Activated T-helper 17 cell treated with anti-CD3 and anti-CD28 coated beads, Interleukin-2, amount 50 U/mL, for 72 hours (primary cell): ENCODE measurements around the gene GJA3. TPM values are rescaled to one million over a fixed set of nuclear protein-coding genes. Genes with fewer than 3 reads are reported as not detected.
"Not testable (repeated sequence)": the region's sequence is repeated elsewhere in the genome, so short reads cannot be mapped to it uniquely, and the experiment has no call there.

Experiments used
- ATAC-seq: fragments of 150-1000 bp; cut with Tn5 transposase; replicated peaks from 2 replicates; pipeline ENCODE4 v1.10.0; 2021; ENCODE audit warnings: mild to moderate bottlenecking, moderate library complexity
- H3K27ac Mint-ChIP-seq: one replicate; pipeline ENCODE4 v1.8.0; 2022; ENCODE audit warnings: mixed read lengths
- H3K27me3 Mint-ChIP-seq: one replicate; pipeline ENCODE4 v1.8.0; 2022; ENCODE audit warnings: mixed read lengths
- H3K36me3 Mint-ChIP-seq: one replicate; pipeline ENCODE4 v1.8.0; 2022; ENCODE audit warnings: low read depth, mild to moderate bottlenecking, mixed read lengths
- H3K4me1 Mint-ChIP-seq: one replicate; pipeline ENCODE4 v1.8.0; 2022; ENCODE audit warnings: mixed read lengths
- H3K4me3 Mint-ChIP-seq: one replicate; pipeline ENCODE4 v1.8.0; 2022; ENCODE audit warnings: mild to moderate bottlenecking, mixed read lengths
- H3K9me3 Mint-ChIP-seq: one replicate; pipeline ENCODE4 v1.8.0; 2022; ENCODE audit warnings: mixed read lengths
- total RNA-seq, 2 donors: library from RNA; stranded (reverse); gene quantifications; one replicate each; pipeline ENCODE4 v1.2.3, GENCODE V29; 2022

GJA3 gene
- total RNA-seq, 2 donors from 2014 or later = 0.50 to 0.91 TPM

- Mint-ChIP-seq H3K27ac (peak overlapping the region; percentile 28), H3K4me3 (peak overlapping the region; percentile 58), H3K4me1 (peaks cover 29% of the 10 kb centered on the region), H3K36me3 (no peaks in the 10 kb centered on the region), H3K9me3 (no peaks in the 10 kb centered on the region), H3K27me3 (peaks cover 55% of the 10 kb centered on the region)
- peak; percentile 34 for ATAC-seq
These were observed 12.4 kb upstream of the GJA3 start for GRCh38 chr13:20173116-20173746.

GRCh38 chr13:20171364-20171763 lies 10.5 kb upstream of the GJA3 start:
- ATAC-seq = no peak
- H3K4me3 Mint-ChIP-seq = no peak overlapping the region
- no peaks in the 10 kb centered on the region for H3K36me3 Mint-ChIP-seq
- peaks cover 25% of the 10 kb centered on the region for H3K4me1 Mint-ChIP-seq
- H3K9me3 Mint-ChIP-seq = no peaks in the 10 kb centered on the region
- H3K27me3 Mint-ChIP-seq = peaks cover 50% of the 10 kb centered on the region
- H3K27ac Mint-ChIP-seq = no peak overlapping the region

DNA sequence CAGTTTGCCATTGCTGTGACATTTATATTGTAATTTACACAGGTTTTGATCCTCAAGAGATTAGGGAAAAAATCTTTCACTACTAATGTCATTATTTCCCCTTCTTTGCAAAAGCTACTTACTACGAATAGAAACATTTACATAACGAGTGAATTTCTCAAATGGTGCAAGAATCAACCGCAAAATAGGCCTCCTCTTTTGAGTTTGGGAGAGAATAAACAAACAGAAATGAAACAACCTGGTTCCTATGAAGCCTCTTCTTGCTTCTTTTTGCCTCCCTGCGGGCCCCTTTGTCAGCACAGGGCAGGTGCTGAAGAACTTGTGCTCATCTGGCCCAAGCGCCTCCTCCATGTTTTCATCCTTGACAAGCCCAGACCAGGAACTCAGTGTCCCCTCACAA lies 10.1 kb upstream of the GJA3 start:
- Mint-ChIP-seq H3K9me3 (no peaks in the 10 kb centered on the region), H3K4me3 (no peak overlapping the region), H3K27ac (no peak overlapping the region), H3K36me3 (no peaks in the 10 kb centered on the region), H3K27me3 (peaks cover 49% of the 10 kb centered on the region), H3K4me1 (peaks cover 25% of the 10 kb centered on the region)
- no peak for ATAC-seq

DNA sequence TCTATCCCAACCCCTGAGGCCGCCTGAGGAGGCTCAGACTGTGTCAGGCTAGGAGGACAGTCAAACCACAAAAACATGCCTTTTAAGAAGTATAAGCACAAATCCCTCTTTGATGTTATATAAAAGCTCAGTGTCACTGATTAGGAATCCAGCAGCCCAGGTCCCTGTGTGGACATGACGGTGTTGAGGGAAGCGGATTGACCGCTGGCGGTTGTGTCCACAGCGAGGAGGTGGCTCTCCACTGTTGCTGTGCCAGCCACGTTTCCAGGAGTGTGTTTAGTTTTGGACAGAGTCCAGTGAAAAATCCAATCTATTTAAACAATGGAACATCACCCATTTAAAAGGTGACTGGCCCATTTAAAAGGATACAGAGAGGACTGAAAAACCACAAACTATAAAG lies 7.5 kb upstream of the GJA3 start:
- H3K36me3 Mint-ChIP-seq = no peaks in the 10 kb centered on the region
- H3K9me3 Mint-ChIP-seq = no peaks in the 10 kb centered on the region
- ATAC-seq = no peak
- peaks cover 9% of the 10 kb centered on the region for H3K4me1 Mint-ChIP-seq
- H3K27ac Mint-ChIP-seq = no peak overlapping the region
- H3K27me3 Mint-ChIP-seq = peaks cover 50% of the 10 kb centered on the region
- H3K4me3 Mint-ChIP-seq = no peak overlapping the region

GRCh38 chr13:20165417-20166257 lies 4.8 kb upstream of the GJA3 start:
- ATAC-seq = no peak
- Mint-ChIP-seq H3K27me3 (peaks cover 43% of the 10 kb centered on the region), H3K4me1 (peaks cover 5% of the 10 kb centered on the region), H3K9me3 (no peaks in the 10 kb centered on the region), H3K4me3 (no peak overlapping the region), H3K36me3 (no peaks in the 10 kb centered on the region), H3K27ac (no peak overlapping the region)

DNA sequence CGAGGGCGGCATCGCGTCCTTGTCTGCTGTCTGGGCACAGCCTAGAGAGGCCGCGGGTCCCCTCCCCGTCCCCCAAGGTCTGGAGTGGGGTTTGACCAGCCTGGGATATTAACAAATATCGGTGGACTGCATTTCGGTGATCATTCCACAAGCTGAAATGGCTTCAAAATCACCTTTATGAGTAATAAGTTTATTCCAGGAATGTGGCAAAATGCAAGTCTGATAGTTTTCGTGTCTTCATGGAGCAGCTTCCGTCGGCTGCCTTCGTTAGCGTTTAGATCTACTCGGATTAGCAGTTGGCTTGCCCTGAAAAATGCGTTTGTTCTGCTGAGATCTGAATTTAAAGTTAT lies 1.1 kb upstream of the GJA3 start:
- H3K4me3 Mint-ChIP-seq = peak overlapping the region; percentile 72
- H3K36me3 Mint-ChIP-seq = no peaks in the 10 kb centered on the region
- H3K4me1 Mint-ChIP-seq = peaks cover 8% of the 10 kb centered on the region
- peaks cover 50% of the 10 kb centered on the region for H3K27me3 Mint-ChIP-seq
- ATAC-seq = no peak
- H3K9me3 Mint-ChIP-seq = no peaks in the 10 kb centered on the region
- H3K27ac Mint-ChIP-seq = no peak overlapping the region

DNA sequence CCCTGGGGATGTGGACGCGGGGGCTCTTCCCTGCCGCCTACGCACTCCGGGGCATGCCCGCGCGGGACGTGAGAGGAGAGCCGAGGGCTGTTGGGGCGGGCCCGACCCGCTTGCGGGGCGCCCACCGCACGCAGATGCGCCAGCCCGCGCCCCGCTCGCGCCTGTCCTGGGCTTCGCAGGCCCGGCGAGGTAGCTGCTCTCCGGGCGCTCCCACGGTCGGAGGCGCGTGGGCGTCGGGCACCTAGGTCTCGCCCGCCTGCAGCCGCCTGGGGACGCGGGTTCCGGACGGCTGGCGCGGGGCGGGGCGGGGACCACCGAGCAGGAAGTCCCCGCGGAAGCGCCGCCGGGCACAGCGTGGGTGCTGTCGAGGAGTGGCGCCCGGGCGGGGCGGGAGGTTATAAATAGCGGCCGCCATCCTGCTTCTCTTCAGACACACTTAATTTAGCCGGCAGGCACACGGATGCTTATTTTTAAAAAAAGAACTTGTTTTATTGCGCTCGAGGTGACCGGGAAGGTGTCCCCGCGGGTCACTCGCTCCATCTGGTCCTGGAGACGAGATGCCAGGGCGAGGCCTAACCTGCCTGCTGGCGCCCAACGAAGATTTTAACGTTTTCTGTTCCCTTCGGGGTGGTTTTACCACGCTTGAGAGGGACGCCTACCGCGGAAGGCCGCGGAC lies 561 bp upstream of the GJA3 start:
- peak overlapping the region; percentile 72 for H3K4me3 Mint-ChIP-seq
- peaks cover 45% of the 10 kb centered on the region for H3K27me3 Mint-ChIP-seq
- H3K4me1 Mint-ChIP-seq = peaks cover 8% of the 10 kb centered on the region
- no peaks in the 10 kb centered on the region for H3K36me3 Mint-ChIP-seq
- H3K9me3 Mint-ChIP-seq = no peaks in the 10 kb centered on the region
- ATAC-seq = peak; percentile 50
- H3K27ac Mint-ChIP-seq = no peak overlapping the region

DNA sequence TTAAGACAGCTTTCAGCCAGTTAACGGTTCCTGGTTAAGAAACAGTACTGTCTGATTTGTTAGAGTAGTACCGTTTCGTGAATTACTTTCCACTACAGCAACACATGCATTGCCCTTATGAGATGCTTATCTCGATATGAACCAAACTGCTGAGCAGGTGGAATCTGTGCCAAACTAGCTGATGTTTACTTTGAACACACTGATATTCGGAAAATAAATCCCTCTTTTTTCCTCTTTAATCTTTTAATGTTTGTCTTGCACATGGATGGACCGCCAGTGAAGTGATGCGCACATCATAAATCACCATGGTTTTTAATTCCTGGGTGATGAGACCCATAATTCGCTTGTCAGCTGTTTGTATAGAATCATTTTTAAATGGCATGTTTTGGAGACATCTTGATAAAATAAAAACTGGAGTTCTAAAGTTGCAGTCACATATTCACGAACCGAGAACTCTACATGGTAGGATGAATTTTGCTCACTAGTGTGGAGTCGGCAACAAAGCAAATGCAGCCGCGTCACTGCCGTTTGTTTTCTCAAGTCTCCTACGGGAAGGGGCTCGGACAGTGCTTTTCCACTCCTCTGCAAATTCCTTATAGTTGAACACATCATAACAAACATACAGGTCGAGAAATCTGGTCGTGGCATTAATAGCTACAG lies 1.1 kb downstream of the GJA3 start:
- Mint-ChIP-seq H3K27ac (no peak overlapping the region), H3K4me3 (peak overlapping the region; percentile 72), H3K4me1 (peaks cover 8% of the 10 kb centered on the region), H3K27me3 (peaks cover 33% of the 10 kb centered on the region), H3K36me3 (no peaks in the 10 kb centered on the region), H3K9me3 (no peaks in the 10 kb centered on the region)
- ATAC-seq = no peak

- Mint-ChIP-seq H3K36me3 (no peaks in the 10 kb centered on the region), H3K9me3 (no peaks in the 10 kb centered on the region), H3K4me1 (peaks cover 8% of the 10 kb centered on the region), H3K27ac (no peak overlapping the region), H3K4me3 (no peak overlapping the region), H3K27me3 (peaks cover 25% of the 10 kb centered on the region)
- ATAC-seq = no peak
These were observed 3.6 kb downstream of the GJA3 start for GRCh38 chr13:20157151-20157796.

GRCh38 chr13:20156702-20157101 lies 4.2 kb downstream of the GJA3 start:
- H3K27ac Mint-ChIP-seq = no peak overlapping the region
- H3K4me3 Mint-ChIP-seq = no peak overlapping the region
- peaks cover 8% of the 10 kb centered on the region for H3K4me1 Mint-ChIP-seq
- peaks cover 22% of the 10 kb centered on the region for H3K27me3 Mint-ChIP-seq
- H3K36me3 Mint-ChIP-seq = no peaks in the 10 kb centered on the region
- no peaks in the 10 kb centered on the region for H3K9me3 Mint-ChIP-seq
- no peak for ATAC-seq

- H3K27me3 Mint-ChIP-seq = peaks cover 22% of the 10 kb centered on the region
- H3K9me3 Mint-ChIP-seq = not testable (repeated sequence)
These were observed 7.6 kb downstream of the GJA3 start for GRCh38 chr13:20153290-20153689.

DNA sequence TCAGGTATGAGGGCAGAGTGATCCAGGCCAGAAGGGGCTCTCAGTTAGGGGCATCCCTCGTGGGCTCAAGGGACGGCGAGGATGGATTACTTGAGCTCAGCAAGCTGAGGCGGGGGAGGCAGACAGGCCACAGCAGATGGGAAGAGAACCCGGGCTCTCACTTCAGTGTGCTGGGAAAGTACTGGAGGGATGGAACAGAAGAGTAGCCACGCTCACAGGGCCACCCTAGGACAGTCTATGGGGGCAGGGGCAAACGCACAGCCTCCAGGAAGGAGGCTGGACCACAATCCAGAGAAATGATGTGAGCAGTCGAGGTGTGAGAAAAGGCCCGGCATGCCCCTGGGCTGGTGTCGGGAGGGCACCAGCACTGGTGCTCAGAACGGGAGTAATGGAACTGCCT lies 9.2 kb downstream of the GJA3 start:
- Mint-ChIP-seq H3K4me3 (no peak overlapping the region), H3K9me3 (no peaks in the 10 kb centered on the region), H3K36me3 (no peaks in the 10 kb centered on the region), H3K27ac (no peak overlapping the region), H3K4me1 (no peaks in the 10 kb centered on the region), H3K27me3 (peaks cover 20% of the 10 kb centered on the region)
- no peak for ATAC-seq

More at GRCh38 chr13:20153290-20153689, 7.6 kb downstream of the GJA3 start:
- H3K36me3 Mint-ChIP-seq, H3K27ac Mint-ChIP-seq, H3K4me3 Mint-ChIP-seq, ATAC-seq, H3K4me1 Mint-ChIP-seq: not testable (repeated sequence)

- no peaks in the 10 kb centered on the region for H3K36me3 Mint-ChIP-seq
- H3K27ac Mint-ChIP-seq = no peak overlapping the region
- no peaks in the 10 kb centered on the region for H3K9me3 Mint-ChIP-seq
- peaks cover 20% of the 10 kb centered on the region for H3K27me3 Mint-ChIP-seq
- ATAC-seq = no peak
- H3K4me3 Mint-ChIP-seq = no peak overlapping the region
- no peaks in the 10 kb centered on the region for H3K4me1 Mint-ChIP-seq
These were observed 9.8 kb downstream of the GJA3 start for GRCh38 chr13:20151016-20151415.

- no peaks in the 10 kb centered on the region for H3K9me3 Mint-ChIP-seq
- H3K4me1 Mint-ChIP-seq = no peaks in the 10 kb centered on the region
- no peak overlapping the region for H3K4me3 Mint-ChIP-seq
- H3K36me3 Mint-ChIP-seq = no peaks in the 10 kb centered on the region
- ATAC-seq = no peak
- H3K27me3 Mint-ChIP-seq = peaks cover 20% of the 10 kb centered on the region
- no peak overlapping the region for H3K27ac Mint-ChIP-seq
These were observed 10.3 kb downstream of the GJA3 start for GRCh38 chr13:20150561-20150960.
